ENCODE results near the gene EOLA1. TPM values are rescaled to one million over a fixed set of nuclear protein-coding genes. Genes with fewer than 3 reads are reported as not detected.
A peak's percentile ranks its signal among the peaks of the same experiment; 100 is the strongest.
"Not testable (repeated sequence)": the region's sequence is repeated elsewhere in the genome, so short reads cannot be mapped to it uniquely, and the experiment has no call there.

The EOLA1 gene
- total RNA-seq, 1 donor from 2014 or later = 17.8 TPM

GRCh38 chrX:149539283-149540130 is 1.3 kb upstream of the EOLA1 start:
- H3K4me3 Mint-ChIP-seq (ENCODE audit: unreplicated experiment) = peak overlapping the region; percentile 87
- no peaks in the 10 kb centered on the region for H3K27me3 Mint-ChIP-seq (ENCODE audit: low read depth)
- H3K4me1 Mint-ChIP-seq (ENCODE audit: low read depth) = peaks cover 4% of the 10 kb centered on the region
- DNase-seq (ENCODE audit: low spot score) = peak; percentile 97
- no peak for TF ChIP-seq CTCF (IDR thresholded peaks at IDR 0.05)
- peak overlapping the region; percentile 92 for H3K27ac Mint-ChIP-seq (ENCODE audit: unreplicated experiment)
- no peaks in the 10 kb centered on the region for H3K9me3 Mint-ChIP-seq (ENCODE audit: low read depth)
- H3K36me3 Mint-ChIP-seq (ENCODE audit: low read depth) = no peaks in the 10 kb centered on the region

GRCh38 chrX:149540131-149540620 is 636 bp upstream of the EOLA1 start:
- peak overlapping the region; percentile 79 for H3K4me3 Mint-ChIP-seq (ENCODE audit: unreplicated experiment)
- DNase-seq (ENCODE audit: low spot score) = peak; percentile 94
- H3K27ac Mint-ChIP-seq (ENCODE audit: unreplicated experiment) = peak overlapping the region; percentile 99
- peaks cover 4% of the 10 kb centered on the region for H3K4me1 Mint-ChIP-seq (ENCODE audit: low read depth)
- H3K36me3 Mint-ChIP-seq (ENCODE audit: low read depth) = peaks cover 2% of the 10 kb centered on the region
- TF ChIP-seq CTCF (IDR thresholded peaks at IDR 0.05) = no peak
- H3K9me3 Mint-ChIP-seq (ENCODE audit: low read depth) = no peaks in the 10 kb centered on the region
- H3K27me3 Mint-ChIP-seq (ENCODE audit: low read depth) = no peaks in the 10 kb centered on the region

GRCh38 chrX:149541521-149542047 is 772 bp downstream of the EOLA1 start:
- peaks cover 2% of the 10 kb centered on the region for H3K36me3 Mint-ChIP-seq (ENCODE audit: low read depth)
- H3K27ac Mint-ChIP-seq (ENCODE audit: unreplicated experiment) = peak overlapping the region; percentile 99
- H3K27me3 Mint-ChIP-seq (ENCODE audit: low read depth) = no peaks in the 10 kb centered on the region
- peak overlapping the region; percentile 79 for H3K4me3 Mint-ChIP-seq (ENCODE audit: unreplicated experiment)
- no peaks in the 10 kb centered on the region for H3K9me3 Mint-ChIP-seq (ENCODE audit: low read depth)
- H3K4me1 Mint-ChIP-seq (ENCODE audit: low read depth) = peaks cover 4% of the 10 kb centered on the region
- no peak for TF ChIP-seq CTCF (IDR thresholded peaks at IDR 0.05)
- DNase-seq (ENCODE audit: low spot score) = peak; percentile 77

- DNase-seq (ENCODE audit: low spot score); H3K4me3 Mint-ChIP-seq (ENCODE audit: unreplicated experiment); H3K9me3 Mint-ChIP-seq (ENCODE audit: low read depth); H3K27me3 Mint-ChIP-seq (ENCODE audit: low read depth); H3K4me1 Mint-ChIP-seq (ENCODE audit: low read depth); H3K36me3 Mint-ChIP-seq (ENCODE audit: low read depth); H3K27ac Mint-ChIP-seq (ENCODE audit: unreplicated experiment): not testable (repeated sequence)
- TF ChIP-seq CTCF (IDR thresholded peaks at IDR 0.05) = peak; percentile 31
Measured at GRCh38 chrX:149545545-149546543, 5.0 kb downstream of the EOLA1 start.

GRCh38 chrX:149546962-149547361 is 6.2 kb downstream of the EOLA1 start:
- DNase-seq (ENCODE audit: low spot score); H3K27me3 Mint-ChIP-seq (ENCODE audit: low read depth): not testable (repeated sequence)

GRCh38 chrX:149547782-149548181 is 7.0 kb downstream of the EOLA1 start:
- DNase-seq (ENCODE audit: low spot score); H3K27me3 Mint-ChIP-seq (ENCODE audit: low read depth); H3K36me3 Mint-ChIP-seq (ENCODE audit: low read depth); H3K4me3 Mint-ChIP-seq (ENCODE audit: unreplicated experiment); H3K4me1 Mint-ChIP-seq (ENCODE audit: low read depth); H3K9me3 Mint-ChIP-seq (ENCODE audit: low read depth); H3K27ac Mint-ChIP-seq (ENCODE audit: unreplicated experiment): not testable (repeated sequence)

More at GRCh38 chrX:149546962-149547361, 6.2 kb downstream of the EOLA1 start:
- H3K27ac Mint-ChIP-seq (ENCODE audit: unreplicated experiment); H3K4me1 Mint-ChIP-seq (ENCODE audit: low read depth); H3K36me3 Mint-ChIP-seq (ENCODE audit: low read depth); H3K9me3 Mint-ChIP-seq (ENCODE audit: low read depth); H3K4me3 Mint-ChIP-seq (ENCODE audit: unreplicated experiment): not testable (repeated sequence)

GRCh38 chrX:149549701-149550100 is 8.9 kb downstream of the EOLA1 start, which contains the start of gene HSFX3:
Gene HSFX3, minus strand, starts transcription at chrX:149549924. Its CDS starts 72 bp downstream, at chrX:149549852.
- not testable (repeated sequence) for H3K27ac Mint-ChIP-seq (ENCODE audit: unreplicated experiment); H3K9me3 Mint-ChIP-seq (ENCODE audit: low read depth); H3K27me3 Mint-ChIP-seq (ENCODE audit: low read depth); H3K4me3 Mint-ChIP-seq (ENCODE audit: unreplicated experiment); DNase-seq (ENCODE audit: low spot score); H3K4me1 Mint-ChIP-seq (ENCODE audit: low read depth); H3K36me3 Mint-ChIP-seq (ENCODE audit: low read depth)

GRCh38 chrX:149550454-149550853 is 9.6 kb downstream of the EOLA1 start:
- H3K27ac Mint-ChIP-seq (ENCODE audit: unreplicated experiment); H3K4me1 Mint-ChIP-seq (ENCODE audit: low read depth); DNase-seq (ENCODE audit: low spot score); H3K36me3 Mint-ChIP-seq (ENCODE audit: low read depth); H3K27me3 Mint-ChIP-seq (ENCODE audit: low read depth); H3K4me3 Mint-ChIP-seq (ENCODE audit: unreplicated experiment); H3K9me3 Mint-ChIP-seq (ENCODE audit: low read depth): not testable (repeated sequence)
